HepG2 (cell line): ENCODE results near the gene TMEM41A. TPM values are rescaled to one million over a fixed set of nuclear protein-coding genes. Genes with fewer than 3 reads are reported as not detected.

Experiments used
- BCL6 ChIP-seq: IDR thresholded peaks from 2 replicates; pipeline ENCODE4 v1.6.1; 2016; ENCODE audit warnings: missing genetic modification reagents, missing compliant biosample characterization
- CREM ChIP-seq, 2 experiments: sonication (generic) in 1 of 2; formaldehyde crosslinking in 1 of 2; IDR thresholded peaks; 2 replicates each; pipeline versions ENCODE4 v1.4.0 to v1.6.1; 2016 to 2020; ENCODE audit warnings: antibody characterized with exemption in 1 of 2, mild to moderate bottlenecking in 1 of 2, missing genetic modification reagents in 1 of 2
- EP300 ChIP-seq, 3 experiments: sonication (generic) in 1 of 3; formaldehyde crosslinking in 1 of 3; IDR thresholded peaks; 2 replicates each; pipeline versions ENCODE4 v1.5.1 to v1.6.1; 2011 to 2020; ENCODE audit warnings: low read depth in 2 of 3, low read length in 2 of 3, borderline replicate concordance in 1 of 3, improper control_type of control experiment in 1 of 3, mild to moderate bottlenecking in 1 of 3, missing genetic modification reagents in 1 of 3, moderate library complexity in 1 of 3
- FOSL2 ChIP-seq: sonication (generic); formaldehyde crosslinking; IDR thresholded peaks from 2 replicates; pipeline ENCODE4 v1.4.0; 2020; ENCODE audit warnings: missing genetic modification reagents
- FOXA1 ChIP-seq, 2 experiments: fragments of 450-650 bp in 1 of 2; sonication (generic) in 1 of 2; formaldehyde crosslinking in 1 of 2; IDR thresholded peaks; 2 replicates each; pipeline versions ENCODE4 v1.4.0 to v1.6.1; 2016 to 2020; ENCODE audit warnings: missing genetic modification reagents in 1 of 2
- FOXP1 ChIP-seq, 2 experiments: fragments of 450-650 bp in 1 of 2; IDR thresholded peaks; 2 replicates each; pipeline ENCODE4 v1.6.1; 2017 to 2018; ENCODE audit warnings: antibody characterized with exemption in 1 of 2
- GABPA ChIP-seq, 2 experiments: IDR thresholded peaks; 2 replicates each; pipeline ENCODE4 v1.6.1; 2011 to 2016; ENCODE audit warnings: low read depth in 2 of 2, low read length in 1 of 2, missing biosample characterization in 1 of 2, missing genetic modification characterization in 1 of 2
- GATAD2A ChIP-seq: IDR thresholded peaks from 2 replicates; pipeline ENCODE4 v1.6.1; 2016
- HNF4A ChIP-seq: sonication (generic); formaldehyde crosslinking; IDR thresholded peaks from 2 replicates; pipeline ENCODE4 v1.4.0; 2020; ENCODE audit warnings: missing genetic modification reagents
- ISL2 ChIP-seq: sonication (generic); formaldehyde crosslinking; IDR thresholded peaks from 2 replicates; pipeline ENCODE4 v1.5.0; 2020; ENCODE audit warnings: missing genetic modification reagents
- NONO ChIP-seq, 2 experiments: fragments of 450-650 bp in 1 of 2; sonication (generic) in 1 of 2; formaldehyde crosslinking in 1 of 2; IDR thresholded peaks in 1 of 2; conservative IDR thresholded peaks in 1 of 2; 2 replicates each; pipeline versions ENCODE4 v1.6.1 to v1.8.0; 2017 to 2022; ENCODE audit warnings: mild to moderate bottlenecking in 1 of 2, missing genetic modification reagents in 1 of 2, moderate library complexity in 1 of 2
- NR2C2 ChIP-seq: sonication (generic); formaldehyde crosslinking; IDR thresholded peaks from 2 replicates; pipeline ENCODE4 v1.4.0; 2020; ENCODE audit warnings: missing genetic modification reagents, mild to moderate bottlenecking, moderate library complexity, borderline replicate concordance
- RORA ChIP-seq: sonication (generic); formaldehyde crosslinking; IDR thresholded peaks from 2 replicates; pipeline ENCODE4 v1.5.0; 2020; ENCODE audit warnings: mild to moderate bottlenecking, missing genetic modification reagents, moderate library complexity
- SRY ChIP-seq: sonication (generic); formaldehyde crosslinking; IDR thresholded peaks from 2 replicates; pipeline ENCODE4 v1.8.0; 2022; ENCODE audit warnings: mild to moderate bottlenecking, missing genetic modification reagents
- ZNF101 ChIP-seq: sonication (generic); formaldehyde crosslinking; IDR thresholded peaks from 2 replicates; pipeline ENCODE4 v1.4.0; 2020; ENCODE audit warnings: mild to moderate bottlenecking, low read depth, missing genetic modification reagents, borderline replicate concordance
- ZNF567 ChIP-seq: sonication (generic); formaldehyde crosslinking; IDR thresholded peaks from 2 replicates; pipeline ENCODE4 v1.8.1; 2023; ENCODE audit warnings: mild to moderate bottlenecking, missing genetic modification reagents, borderline replicate concordance
- polyA plus RNA-seq, 8 experiments: library from polyadenylated mRNA; depleted of rRNA in 3 of 8; stranded (reverse) in 7 of 8; unstranded in 1 of 8; fragments of >200 nt; fragmentation: Illumina TruSeq in 4 of 8; extraction: Trizol in 4 of 8; gene quantifications; 2 replicates each; pipeline versions ENCODE4 v1.2.1 to v1.2.3, GENCODE V29; 2011 to 2016; ENCODE audit warnings: low read depth in 4 of 8, missing spikeins in 1 of 8, mixed read lengths in 1 of 8; ENCODE audit not compliant: insufficient read depth in 1 of 8
- total RNA-seq, 5 experiments: library from RNA; depleted of rRNA; stranded (reverse); fragments of >200 nt; fragmentation: Illumina TruSeq; extraction: Trizol; gene quantifications; 2 replicates each; pipeline ENCODE4 v1.2.3, GENCODE V29; 2016; ENCODE audit warnings: low read depth in 1 of 5
- TF ChIP-seq, protein P1 (sequence below): IDR thresholded peaks from 2 replicates; pipeline ENCODE4 v1.6.1; 2016; ENCODE audit warnings: low read depth, missing genetic modification reagents, missing compliant biosample characterization
- TF ChIP-seq, protein P2 (sequence below): IDR thresholded peaks from 2 replicates; pipeline ENCODE4 v1.6.1; 2016; ENCODE audit warnings: mild to moderate bottlenecking, missing biosample characterization, missing genetic modification reagents
- TF ChIP-seq, protein P3 (sequence below): sonication (generic); formaldehyde crosslinking; IDR thresholded peaks from 2 replicates; pipeline ENCODE4 v1.4.0; 2020; ENCODE audit warnings: missing genetic modification reagents
- TF ChIP-seq, protein P4 (sequence below): sonication (generic); formaldehyde crosslinking; IDR thresholded peaks from 2 replicates; pipeline ENCODE4 v1.8.1; 2023; ENCODE audit warnings: missing genetic modification reagents, mild to moderate bottlenecking, borderline replicate concordance

The TMEM41A gene
- total and polyA plus RNA-seq, 2 of the 13 experiments (the other 11 are each of a cell fraction or from before 2014, with no cell fraction given), result 30.0 to 40.0 TPM

DNA sequence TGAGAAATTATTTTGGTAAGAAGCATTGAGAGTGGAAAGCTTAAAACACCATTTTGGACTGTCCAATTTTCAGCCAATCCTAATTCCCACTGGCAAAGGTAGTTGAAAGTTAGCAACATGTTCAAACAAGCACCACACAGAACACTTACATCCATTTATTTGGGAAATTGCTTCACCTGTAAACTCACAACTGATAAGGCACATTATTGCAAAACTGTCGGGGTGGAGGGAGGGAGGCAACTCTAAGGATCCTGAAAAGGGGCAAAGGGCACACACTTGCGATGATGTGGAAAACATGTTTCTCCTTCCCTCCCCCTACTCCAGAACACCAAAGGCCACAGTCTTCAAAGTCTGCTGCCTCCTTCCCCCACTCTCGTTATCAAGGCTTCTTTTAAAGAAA lies 9.4 kb downstream of the TMEM41A start (continued):
- TF ChIP-seq, protein P1, sequence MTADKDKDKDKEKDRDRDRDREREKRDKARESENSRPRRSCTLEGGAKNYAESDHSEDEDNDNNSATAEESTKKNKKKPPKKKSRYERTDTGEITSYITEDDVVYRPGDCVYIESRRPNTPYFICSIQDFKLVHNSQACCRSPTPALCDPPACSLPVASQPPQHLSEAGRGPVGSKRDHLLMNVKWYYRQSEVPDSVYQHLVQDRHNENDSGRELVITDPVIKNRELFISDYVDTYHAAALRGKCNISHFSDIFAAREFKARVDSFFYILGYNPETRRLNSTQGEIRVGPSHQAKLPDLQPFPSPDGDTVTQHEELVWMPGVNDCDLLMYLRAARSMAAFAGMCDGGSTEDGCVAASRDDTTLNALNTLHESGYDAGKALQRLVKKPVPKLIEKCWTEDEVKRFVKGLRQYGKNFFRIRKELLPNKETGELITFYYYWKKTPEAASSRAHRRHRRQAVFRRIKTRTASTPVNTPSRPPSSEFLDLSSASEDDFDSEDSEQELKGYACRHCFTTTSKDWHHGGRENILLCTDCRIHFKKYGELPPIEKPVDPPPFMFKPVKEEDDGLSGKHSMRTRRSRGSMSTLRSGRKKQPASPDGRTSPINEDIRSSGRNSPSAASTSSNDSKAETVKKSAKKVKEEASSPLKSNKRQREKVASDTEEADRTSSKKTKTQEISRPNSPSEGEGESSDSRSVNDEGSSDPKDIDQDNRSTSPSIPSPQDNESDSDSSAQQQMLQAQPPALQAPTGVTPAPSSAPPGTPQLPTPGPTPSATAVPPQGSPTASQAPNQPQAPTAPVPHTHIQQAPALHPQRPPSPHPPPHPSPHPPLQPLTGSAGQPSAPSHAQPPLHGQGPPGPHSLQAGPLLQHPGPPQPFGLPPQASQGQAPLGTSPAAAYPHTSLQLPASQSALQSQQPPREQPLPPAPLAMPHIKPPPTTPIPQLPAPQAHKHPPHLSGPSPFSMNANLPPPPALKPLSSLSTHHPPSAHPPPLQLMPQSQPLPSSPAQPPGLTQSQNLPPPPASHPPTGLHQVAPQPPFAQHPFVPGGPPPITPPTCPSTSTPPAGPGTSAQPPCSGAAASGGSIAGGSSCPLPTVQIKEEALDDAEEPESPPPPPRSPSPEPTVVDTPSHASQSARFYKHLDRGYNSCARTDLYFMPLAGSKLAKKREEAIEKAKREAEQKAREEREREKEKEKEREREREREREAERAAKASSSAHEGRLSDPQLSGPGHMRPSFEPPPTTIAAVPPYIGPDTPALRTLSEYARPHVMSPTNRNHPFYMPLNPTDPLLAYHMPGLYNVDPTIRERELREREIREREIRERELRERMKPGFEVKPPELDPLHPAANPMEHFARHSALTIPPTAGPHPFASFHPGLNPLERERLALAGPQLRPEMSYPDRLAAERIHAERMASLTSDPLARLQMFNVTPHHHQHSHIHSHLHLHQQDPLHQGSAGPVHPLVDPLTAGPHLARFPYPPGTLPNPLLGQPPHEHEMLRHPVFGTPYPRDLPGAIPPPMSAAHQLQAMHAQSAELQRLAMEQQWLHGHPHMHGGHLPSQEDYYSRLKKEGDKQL (CRISPR knock-in tag), result no peak
- TF ChIP-seq RORA (no peak), CREM (IDR thresholded peaks at IDR 0.05) (peak; percentile 18; the same call in 1 of the 2 replicates), CREM (CRISPR knock-in tag; IDR thresholded peaks at IDR 0.05) (no peak), ZNF101 (CRISPR knock-in tag) (no peak), HNF4A (CRISPR knock-in tag) (peak; percentile 76), GABPA (IDR thresholded peaks at IDR 0.05; ENCODE audit: low read depth, low read length) (no peak), GABPA (CRISPR knock-in tag; IDR thresholded peaks at IDR 0.05; ENCODE audit: low read depth) (no peak), GATAD2A (CRISPR knock-in tag) (peak; percentile 54; the same call in 1 of the 2 replicates), SRY (CRISPR knock-in tag) (no peak), FOSL2 (CRISPR knock-in tag) (0 out of 2 replicates have a peak, but pooled peaks have one; percentile 22), NONO (IDR thresholded peaks at IDR 0.05) (no peak), NONO (CRISPR knock-in tag; conservative IDR thresholded peaks at IDR 0.05) (0 out of 2 replicates have a peak, but pooled peaks have one; percentile 36), FOXP1 (IDR thresholded peaks at IDR 0.05) (no peak), FOXP1 (CRISPR knock-in tag; IDR thresholded peaks at IDR 0.05) (peak; percentile 21; the same call in 1 of the 2 replicates), FOXA1 (IDR thresholded peaks at IDR 0.05) (no peak), FOXA1 (CRISPR knock-in tag; IDR thresholded peaks at IDR 0.05) (0 out of 2 replicates have a peak, but pooled peaks have one; percentile 32), ISL2 (CRISPR knock-in tag) (peak; percentile 39; the same call in 1 of the 2 replicates), ZNF567 (CRISPR knock-in tag) (no peak), BCL6 (CRISPR knock-in tag) (peak; percentile 46; the same call in 1 of the 2 replicates), NR2C2 (CRISPR knock-in tag) (peak; percentile 49; the same call in 1 of the 2 replicates), EP300 (IDR thresholded peaks at IDR 0.05; ENCODE audit: low read depth in 2 of 2, low read length in 2 of 2) (peak in 1 of 2 experiments; percentile 66; a peak in 1 of 4 replicates), EP300 (CRISPR knock-in tag; IDR thresholded peaks at IDR 0.05; ENCODE audit: borderline replicate concordance) (0 out of 2 replicates have a peak, but pooled peaks have one; percentile 10)
- TF ChIP-seq, protein P2, sequence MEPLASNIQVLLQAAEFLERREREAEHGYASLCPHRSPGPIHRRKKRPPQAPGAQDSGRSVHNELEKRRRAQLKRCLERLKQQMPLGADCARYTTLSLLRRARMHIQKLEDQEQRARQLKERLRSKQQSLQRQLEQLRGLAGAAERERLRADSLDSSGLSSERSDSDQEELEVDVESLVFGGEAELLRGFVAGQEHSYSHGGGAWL (CRISPR knock-in tag), result no peak
- TF ChIP-seq, protein P3, sequence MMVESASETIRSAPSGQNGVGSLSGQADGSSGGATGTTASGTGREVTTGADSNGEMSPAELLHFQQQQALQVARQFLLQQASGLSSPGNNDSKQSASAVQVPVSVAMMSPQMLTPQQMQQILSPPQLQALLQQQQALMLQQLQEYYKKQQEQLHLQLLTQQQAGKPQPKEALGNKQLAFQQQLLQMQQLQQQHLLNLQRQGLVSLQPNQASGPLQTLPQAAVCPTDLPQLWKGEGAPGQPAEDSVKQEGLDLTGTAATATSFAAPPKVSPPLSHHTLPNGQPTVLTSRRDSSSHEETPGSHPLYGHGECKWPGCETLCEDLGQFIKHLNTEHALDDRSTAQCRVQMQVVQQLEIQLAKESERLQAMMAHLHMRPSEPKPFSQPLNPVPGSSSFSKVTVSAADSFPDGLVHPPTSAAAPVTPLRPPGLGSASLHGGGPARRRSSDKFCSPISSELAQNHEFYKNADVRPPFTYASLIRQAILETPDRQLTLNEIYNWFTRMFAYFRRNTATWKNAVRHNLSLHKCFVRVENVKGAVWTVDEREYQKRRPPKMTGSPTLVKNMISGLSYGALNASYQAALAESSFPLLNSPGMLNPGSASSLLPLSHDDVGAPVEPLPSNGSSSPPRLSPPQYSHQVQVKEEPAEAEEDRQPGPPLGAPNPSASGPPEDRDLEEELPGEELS, result peak; percentile 75
- TF ChIP-seq, protein P4, sequence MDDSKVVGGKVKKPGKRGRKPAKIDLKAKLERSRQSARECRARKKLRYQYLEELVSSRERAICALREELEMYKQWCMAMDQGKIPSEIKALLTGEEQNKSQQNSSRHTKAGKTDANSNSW, result no peak
